HG03159 (cell line): ENCODE data around the gene OR6P1.

ENCODE experiments used
- ATAC-seq: cut with Tn5 transposase; IDR thresholded peaks from one replicate; pipeline ENCODE4 v1.9.1; 2021; ENCODE audit warnings: mild to moderate bottlenecking, moderate library complexity; ENCODE audit not compliant: unreplicated experiment

Gene OR6P1

DNA sequence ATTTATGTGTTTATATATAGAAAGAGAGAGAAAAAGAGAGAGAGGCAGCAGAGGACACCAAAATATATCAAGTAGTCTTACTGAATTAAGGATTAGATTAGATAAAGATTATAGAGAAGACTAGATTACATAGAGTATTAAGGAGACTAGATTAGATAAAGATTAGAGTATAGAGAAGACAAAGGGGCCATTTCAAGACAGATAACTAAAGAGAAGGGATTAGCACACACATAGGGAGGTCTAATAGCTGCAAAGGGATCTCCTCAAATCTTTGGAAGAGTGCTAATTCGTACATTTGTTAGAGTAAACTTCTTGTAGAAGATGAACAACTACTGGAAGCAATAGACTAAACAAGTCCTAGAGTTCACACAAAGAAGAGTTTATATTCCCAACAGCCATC lies 50.4 kb downstream of the OR6P1 start:
- no peak for ATAC-seq

DNA sequence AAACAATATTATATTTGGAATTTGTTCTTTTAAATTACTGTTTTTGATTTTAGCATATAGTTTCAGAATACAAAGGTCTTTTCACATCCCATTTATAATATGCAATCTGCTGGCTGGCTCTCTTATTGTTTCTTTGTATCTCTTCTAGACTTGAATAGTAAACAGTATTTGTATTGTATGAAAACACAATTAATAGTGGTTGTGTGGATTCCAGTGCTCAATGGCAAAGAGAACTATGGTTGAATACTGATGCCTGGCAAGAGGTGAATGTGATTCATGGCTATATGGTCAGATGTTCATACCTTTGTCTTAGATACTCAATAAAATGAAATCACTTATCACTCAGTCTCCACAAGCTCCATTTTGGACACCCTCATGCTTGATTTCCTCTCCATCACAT lies 53.4 kb downstream of the OR6P1 start:
- ATAC-seq, result no peak
